ENCODE measurements around the gene ZNF420. TPM values are rescaled to one million over a fixed set of nuclear protein-coding genes. Genes with fewer than 3 reads are reported as not detected.
"Not testable (repeated sequence)": the region's sequence is repeated elsewhere in the genome, so short reads cannot be mapped to it uniquely, and the experiment has no call there.

The ZNF420 gene
- total and polyA plus RNA-seq, 2 donors from 2014 or later, result 5.9 to 11.9 TPM

GRCh38 chr19:37056776-37057175, 21.5 kb upstream of the ZNF420 start:
- TF ChIP-seq, protein P1, sequence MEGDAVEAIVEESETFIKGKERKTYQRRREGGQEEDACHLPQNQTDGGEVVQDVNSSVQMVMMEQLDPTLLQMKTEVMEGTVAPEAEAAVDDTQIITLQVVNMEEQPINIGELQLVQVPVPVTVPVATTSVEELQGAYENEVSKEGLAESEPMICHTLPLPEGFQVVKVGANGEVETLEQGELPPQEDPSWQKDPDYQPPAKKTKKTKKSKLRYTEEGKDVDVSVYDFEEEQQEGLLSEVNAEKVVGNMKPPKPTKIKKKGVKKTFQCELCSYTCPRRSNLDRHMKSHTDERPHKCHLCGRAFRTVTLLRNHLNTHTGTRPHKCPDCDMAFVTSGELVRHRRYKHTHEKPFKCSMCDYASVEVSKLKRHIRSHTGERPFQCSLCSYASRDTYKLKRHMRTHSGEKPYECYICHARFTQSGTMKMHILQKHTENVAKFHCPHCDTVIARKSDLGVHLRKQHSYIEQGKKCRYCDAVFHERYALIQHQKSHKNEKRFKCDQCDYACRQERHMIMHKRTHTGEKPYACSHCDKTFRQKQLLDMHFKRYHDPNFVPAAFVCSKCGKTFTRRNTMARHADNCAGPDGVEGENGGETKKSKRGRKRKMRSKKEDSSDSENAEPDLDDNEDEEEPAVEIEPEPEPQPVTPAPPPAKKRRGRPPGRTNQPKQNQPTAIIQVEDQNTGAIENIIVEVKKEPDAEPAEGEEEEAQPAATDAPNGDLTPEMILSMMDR (IDR thresholded peaks at IDR 0.05; ENCODE audit: borderline replicate concordance, extremely low read depth, insufficient read depth), result no peak
- FAIRE-seq (no peak), DNase-seq (no peak)
- Histone ChIP-seq H3K27ac (ENCODE audit: low read depth in 2 of 2, low read length in 2 of 2) (no peak overlapping the region), H3K9ac (ENCODE audit: low read length in 3 of 3) (no peak overlapping the region), H3K4me3 (ENCODE audit: low read length in 3 of 3) (no peak overlapping the region), H3K27me3 (ENCODE audit: control insufficient read depth, insufficient read depth, low read length) (no peaks in the 10 kb centered on the region), H3K4me1 (ENCODE audit: control insufficient read depth in 2 of 3, insufficient read depth in 2 of 3, low read depth in 1 of 3, low read length in 3 of 3) (no peaks in the 10 kb centered on the region), H3K9me3 (ENCODE audit: control insufficient read depth in 2 of 3, insufficient read depth in 1 of 3, low read length in 3 of 3) (peaks cover 0 to 22% (median 1%) of the 10 kb centered on the region in 3 donors), H3K36me3 (ENCODE audit: control insufficient read depth in 2 of 3, insufficient read depth in 3 of 3, low read length in 3 of 3) (no peaks in the 10 kb centered on the region)
- intact Hi-C loops (cut with DNase I), result no loop called here

DNA sequence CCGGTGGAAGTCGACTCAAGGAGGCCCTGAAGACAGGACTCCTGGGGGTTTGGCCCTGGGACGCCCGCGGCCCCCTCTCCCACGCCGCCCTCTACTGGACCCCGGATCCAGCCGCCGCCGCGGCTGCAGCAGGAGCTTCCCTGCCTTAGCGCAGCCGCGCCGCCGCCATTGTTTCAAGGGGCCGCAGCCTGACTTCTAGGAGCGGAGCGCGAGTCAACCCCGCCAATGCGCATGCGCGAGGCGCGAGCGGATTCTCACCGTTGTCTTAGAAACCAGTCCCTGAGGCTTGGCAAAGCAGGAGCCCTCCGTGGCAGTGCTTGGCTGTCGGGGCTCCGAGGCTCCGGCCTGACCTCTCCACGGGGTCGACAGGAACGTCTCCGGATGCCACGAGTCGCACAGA, 19.1 kb upstream of the ZNF420 start:
- Histone ChIP-seq H3K9ac (ENCODE audit: low read length in 3 of 3) (no peak overlapping the region), H3K36me3 (ENCODE audit: control insufficient read depth in 2 of 3, insufficient read depth in 3 of 3, low read length in 3 of 3) (no peaks in the 10 kb centered on the region), H3K9me3 (ENCODE audit: control insufficient read depth in 2 of 3, insufficient read depth in 1 of 3, low read length in 3 of 3) (peaks cover 0 to 22% (median 1%) of the 10 kb centered on the region in 3 donors), H3K27ac (ENCODE audit: low read depth in 2 of 2, low read length in 2 of 2) (no peak overlapping the region), H3K4me1 (ENCODE audit: control insufficient read depth in 2 of 3, insufficient read depth in 2 of 3, low read depth in 1 of 3, low read length in 3 of 3) (no peaks in the 10 kb centered on the region), H3K4me3 (ENCODE audit: low read length in 3 of 3) (no peak overlapping the region), H3K27me3 (ENCODE audit: control insufficient read depth, insufficient read depth, low read length) (no peaks in the 10 kb centered on the region)
- intact Hi-C loops (cut with DNase I), result no loop called here
- TF ChIP-seq, protein P1 (IDR thresholded peaks at IDR 0.05; ENCODE audit: borderline replicate concordance, extremely low read depth, insufficient read depth), result no peak
- FAIRE-seq (no peak), DNase-seq (peak in 1 of 5 donors; percentile 63)

DNA sequence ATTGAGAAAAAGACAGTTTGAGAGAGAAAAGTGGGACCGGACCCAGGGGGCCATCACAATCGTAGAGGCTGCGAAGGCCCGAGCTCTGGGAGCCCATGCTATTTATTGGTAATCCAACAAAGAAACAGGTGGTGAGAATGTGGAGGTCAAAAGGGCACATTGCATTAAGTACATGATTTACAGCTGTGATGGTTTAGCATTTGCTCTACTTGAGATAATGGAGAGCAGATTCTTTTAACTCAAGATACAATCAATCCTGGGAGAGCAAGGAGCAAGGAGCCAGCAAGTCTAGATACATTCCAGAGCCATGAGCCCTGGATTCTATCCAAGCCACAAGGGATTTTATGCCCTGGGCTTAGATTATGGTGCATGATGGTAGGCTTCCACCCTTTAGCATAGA, 13.3 kb upstream of the ZNF420 start:
- H3K27ac ChIP-seq (ENCODE audit: low read depth in 2 of 2, low read length in 2 of 2); DNase-seq; H3K36me3 ChIP-seq (ENCODE audit: control insufficient read depth in 2 of 3, insufficient read depth in 3 of 3, low read length in 3 of 3); FAIRE-seq; H3K4me3 ChIP-seq (ENCODE audit: low read length in 3 of 3); H3K9ac ChIP-seq (ENCODE audit: low read length in 3 of 3); intact Hi-C loops (cut with DNase I); H3K27me3 ChIP-seq (ENCODE audit: control insufficient read depth, insufficient read depth, low read length); H3K4me1 ChIP-seq (ENCODE audit: control insufficient read depth in 2 of 3, insufficient read depth in 2 of 3, low read depth in 1 of 3, low read length in 3 of 3): not testable (repeated sequence)
- H3K9me3 ChIP-seq (ENCODE audit: control insufficient read depth in 2 of 3, insufficient read depth in 1 of 3, low read length in 3 of 3), result peaks cover 0 to 11% (median 0%) of the 10 kb centered on the region in 3 donors

- Histone ChIP-seq H3K4me3 (ENCODE audit: low read length in 3 of 3) (no peak overlapping the region), H3K27me3 (ENCODE audit: control insufficient read depth, insufficient read depth, low read length) (no peaks in the 10 kb centered on the region), H3K4me1 (ENCODE audit: control insufficient read depth in 2 of 3, insufficient read depth in 2 of 3, low read depth in 1 of 3, low read length in 3 of 3) (peaks cover 0 to 6% (median 5%) of the 10 kb centered on the region in 3 donors), H3K36me3 (ENCODE audit: control insufficient read depth in 2 of 3, insufficient read depth in 3 of 3, low read length in 3 of 3) (no peaks in the 10 kb centered on the region), H3K27ac (ENCODE audit: low read depth in 2 of 2, low read length in 2 of 2) (no peak overlapping the region), H3K9me3 (ENCODE audit: control insufficient read depth in 2 of 3, insufficient read depth in 1 of 3, low read length in 3 of 3) (peaks cover 0 to 9% (median 0%) of the 10 kb centered on the region in 3 donors), H3K9ac (ENCODE audit: low read length in 3 of 3) (no peak overlapping the region)
- FAIRE-seq (no peak), DNase-seq (no peak)
- TF ChIP-seq, protein P1 (IDR thresholded peaks at IDR 0.05; ENCODE audit: borderline replicate concordance, extremely low read depth, insufficient read depth), result no peak
- intact Hi-C loops (cut with DNase I), result no loop called here
These were observed 4.1 kb upstream of the ZNF420 start for GRCh38 chr19:37074111-37074510.

Data from kidney (tissue), 14 donors.